ENCODE measurements around the gene MFAP2. TPM values are rescaled to one million over a fixed set of nuclear protein-coding genes. Genes with fewer than 3 reads are reported as not detected.

MFAP2 gene
- total and polyA plus RNA-seq, 2 experiments from 2014 or later, result 79.7 to 91.4 TPM

GRCh38 chr1:16981269-16981849, 939 bp upstream of the MFAP2 start:
- Histone ChIP-seq H3K9me3 (ENCODE audit: low read depth) (no peaks in the 10 kb centered on the region), H3K27ac (no peak overlapping the region), H3K27me3 (no peaks in the 10 kb centered on the region), H3K36me3 (no peaks in the 10 kb centered on the region), H3K4me1 (ENCODE audit: low read depth) (peaks cover 5% of the 10 kb centered on the region), H3K4me3 (no peak overlapping the region)
- no peak for TF ChIP-seq CTCF (IDR thresholded peaks at IDR 0.05; ENCODE audit: low read depth, low read length)
- DNase-seq (ENCODE audit: low read depth in 1 of 2, low spot score in 1 of 2), result peak in 1 of 2 donors; percentile 79

DNA sequence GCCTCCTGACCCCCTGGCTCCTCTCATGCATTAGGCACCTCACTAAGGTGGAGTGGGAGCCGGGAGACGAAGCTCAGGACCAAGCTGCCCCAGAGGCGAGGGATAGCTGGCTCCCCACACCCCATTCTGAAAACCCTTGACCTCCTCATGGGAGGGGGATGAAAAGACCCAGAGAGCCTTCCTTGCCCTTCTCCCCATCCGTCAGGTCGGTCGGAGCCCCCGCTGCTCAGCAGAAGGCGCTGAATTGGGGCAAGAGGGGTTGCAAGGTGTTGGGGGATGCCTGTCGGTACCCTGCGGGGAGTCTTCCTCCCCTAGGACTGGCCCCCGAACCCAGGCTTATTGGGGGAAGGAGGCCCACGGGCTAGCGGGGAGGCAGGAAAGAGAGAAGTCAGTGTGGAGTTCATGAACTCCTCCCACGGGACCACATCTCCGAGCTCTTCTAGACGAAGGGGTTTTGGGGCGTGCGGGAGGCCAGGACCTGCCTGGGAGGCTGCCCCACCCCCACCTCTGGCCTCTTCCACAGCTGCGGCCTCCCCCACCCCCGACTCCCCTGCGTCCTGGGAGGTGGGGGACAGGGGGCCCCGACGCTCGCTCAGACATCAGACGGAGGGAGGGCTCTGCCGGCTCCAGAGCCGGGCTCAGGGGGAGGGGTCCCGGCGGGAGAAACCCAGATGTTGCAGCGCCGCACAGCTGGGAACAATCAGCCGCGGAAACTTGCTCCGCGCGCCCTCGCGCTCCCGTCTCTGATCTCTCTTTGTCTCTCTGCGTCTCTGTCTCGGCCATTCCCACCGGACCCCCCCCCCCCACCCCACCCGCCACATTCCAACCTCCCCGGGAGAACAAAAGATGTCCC, 719 bp downstream of the MFAP2 start:
- Histone ChIP-seq H3K36me3 (no peaks in the 10 kb centered on the region), H3K27ac (no peak overlapping the region), H3K4me1 (ENCODE audit: low read depth) (peaks cover 5% of the 10 kb centered on the region), H3K27me3 (no peaks in the 10 kb centered on the region), H3K4me3 (peak overlapping the region; percentile 79), H3K9me3 (ENCODE audit: low read depth) (no peaks in the 10 kb centered on the region)
- no peak for TF ChIP-seq CTCF (IDR thresholded peaks at IDR 0.05; ENCODE audit: low read depth, low read length)
- peak in 1 of 2 donors; percentile 79 for DNase-seq (ENCODE audit: low read depth in 1 of 2, low spot score in 1 of 2)

DNA sequence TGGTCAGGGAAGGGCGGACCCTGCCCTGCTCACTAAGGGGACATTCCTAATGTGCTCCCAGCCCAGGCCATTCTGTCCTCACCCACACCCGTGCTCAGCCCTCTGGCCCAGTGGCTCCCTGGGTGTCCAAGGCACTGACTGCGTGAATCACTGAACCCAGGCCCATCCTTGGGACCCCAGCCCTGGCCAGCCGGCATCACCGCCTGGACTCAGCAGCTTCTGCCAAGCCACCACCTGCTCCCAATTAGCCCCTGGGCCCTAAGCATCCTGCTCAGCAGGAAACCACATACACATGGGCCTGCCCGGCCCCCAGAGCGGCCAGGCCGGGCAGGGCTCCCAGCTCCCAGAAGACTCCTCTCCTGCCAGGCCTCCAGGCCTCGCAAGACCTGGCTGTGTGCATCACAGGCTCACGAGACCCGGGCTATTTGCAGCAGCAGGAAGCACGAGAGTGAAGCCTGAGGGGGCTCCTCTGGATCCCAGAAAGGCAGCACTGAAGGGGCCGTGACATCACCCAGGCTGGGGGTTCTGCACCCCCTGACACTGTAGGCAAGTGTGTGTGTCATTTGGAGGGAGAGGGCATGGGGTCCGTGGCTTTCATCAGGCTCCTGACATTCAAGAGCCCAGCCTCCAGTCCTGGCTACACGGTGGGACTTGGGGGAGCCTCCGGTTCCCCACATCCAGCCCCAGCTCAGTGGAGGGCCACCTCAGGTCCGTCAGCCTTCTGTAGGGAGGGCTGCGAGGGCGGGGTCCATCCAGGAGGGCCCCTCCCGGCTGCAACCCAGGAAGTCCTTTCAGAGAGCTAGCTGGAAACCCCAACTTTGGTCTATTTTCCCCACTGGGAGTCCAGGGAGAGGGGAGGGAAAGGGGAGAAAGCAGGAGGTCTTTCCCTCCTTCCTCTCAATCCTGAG, 1.6 kb downstream of the MFAP2 start:
- Histone ChIP-seq H3K4me3 (no peak overlapping the region), H3K27ac (no peak overlapping the region), H3K27me3 (no peaks in the 10 kb centered on the region), H3K36me3 (no peaks in the 10 kb centered on the region), H3K4me1 (ENCODE audit: low read depth) (peaks cover 5% of the 10 kb centered on the region), H3K9me3 (ENCODE audit: low read depth) (no peaks in the 10 kb centered on the region)
- TF ChIP-seq CTCF (IDR thresholded peaks at IDR 0.05; ENCODE audit: low read depth, low read length), result no peak
- DNase-seq (ENCODE audit: low read depth in 1 of 2, low spot score in 1 of 2), result peak in 1 of 2 donors; percentile 95

- Histone ChIP-seq H3K9me3 (ENCODE audit: low read depth) (no peaks in the 10 kb centered on the region), H3K27me3 (no peaks in the 10 kb centered on the region), H3K36me3 (no peaks in the 10 kb centered on the region), H3K4me3 (no peak overlapping the region), H3K27ac (no peak overlapping the region), H3K4me1 (ENCODE audit: low read depth) (peaks cover 5% of the 10 kb centered on the region)
- DNase-seq (ENCODE audit: low read depth in 1 of 2, low spot score in 1 of 2), result no peak
- no peak for TF ChIP-seq CTCF (IDR thresholded peaks at IDR 0.05; ENCODE audit: low read depth, low read length)
Measured at GRCh38 chr1:16978139-16978538, 2.3 kb downstream of the MFAP2 start.

DNA sequence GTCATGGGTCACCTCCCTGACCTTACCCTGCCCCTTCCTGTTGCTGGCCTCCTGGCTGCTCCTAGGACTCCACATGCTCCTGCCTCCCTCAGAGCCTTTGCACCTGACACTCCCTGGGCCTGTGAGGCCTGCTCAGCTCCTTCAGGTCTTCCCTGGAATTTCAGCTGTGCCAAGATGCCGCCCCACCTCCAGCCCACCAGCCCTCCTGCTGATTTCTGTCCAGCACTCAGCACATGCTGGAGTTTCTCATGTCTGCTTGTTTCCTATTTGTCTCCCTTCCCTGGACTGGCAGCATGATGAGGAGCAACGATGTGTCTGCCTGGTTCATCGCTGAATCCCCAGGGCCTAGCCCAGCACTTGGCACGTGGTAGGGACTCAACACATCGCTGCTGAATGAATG, 3.0 kb downstream of the MFAP2 start:
- H3K4me3 ChIP-seq, result no peak overlapping the region
- H3K27me3 ChIP-seq, result no peaks in the 10 kb centered on the region
- DNase-seq (ENCODE audit: low read depth in 1 of 2, low spot score in 1 of 2), result no peak
- H3K27ac ChIP-seq, result no peak overlapping the region
- H3K36me3 ChIP-seq, result no peaks in the 10 kb centered on the region
- TF ChIP-seq CTCF (IDR thresholded peaks at IDR 0.05; ENCODE audit: low read depth, low read length), result no peak
- H3K9me3 ChIP-seq (ENCODE audit: low read depth), result no peaks in the 10 kb centered on the region
- H3K4me1 ChIP-seq (ENCODE audit: low read depth), result peaks cover 5% of the 10 kb centered on the region

Data from cardiac muscle cell (in vitro differentiated cells and primary cell).